Measurements from ENCODE around the gene TVP23A.
"Not testable (repeated sequence)": the region's sequence is repeated elsewhere in the genome, so short reads cannot be mapped to it uniquely, and the experiment has no call there.

Gene TVP23A

DNA sequence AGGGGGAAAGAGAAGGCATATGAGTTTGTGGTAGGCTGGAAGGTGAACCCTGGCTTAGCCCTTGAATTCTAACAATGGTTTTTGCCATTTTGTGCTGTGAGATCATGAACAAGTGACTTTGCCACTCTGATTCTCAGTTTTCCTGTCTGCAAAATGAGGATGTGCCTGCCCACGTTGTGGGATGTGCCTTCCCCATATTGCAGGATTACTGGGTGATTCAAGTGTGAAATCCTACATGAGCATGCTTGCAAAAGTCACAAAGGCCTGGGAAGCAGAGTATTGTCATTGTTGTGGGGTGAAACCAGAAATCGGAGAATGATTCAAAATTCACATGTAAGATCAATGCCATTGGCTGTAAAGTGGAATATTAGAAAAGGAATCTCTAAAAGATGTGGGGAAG is 28.6 kb upstream of the TVP23A start:
- H3K27ac Mint-ChIP-seq: no peak overlapping the region
- peaks cover 13% of the 10 kb centered on the region for H3K27me3 Mint-ChIP-seq
- no peak overlapping the region for H3K4me3 Mint-ChIP-seq
- no peaks in the 10 kb centered on the region for H3K36me3 Mint-ChIP-seq (ENCODE audit: low read depth)
- peaks cover 9% of the 10 kb centered on the region for H3K4me1 Mint-ChIP-seq (ENCODE audit: low read depth)
- H3K9me3 Mint-ChIP-seq: no peaks in the 10 kb centered on the region

DNA sequence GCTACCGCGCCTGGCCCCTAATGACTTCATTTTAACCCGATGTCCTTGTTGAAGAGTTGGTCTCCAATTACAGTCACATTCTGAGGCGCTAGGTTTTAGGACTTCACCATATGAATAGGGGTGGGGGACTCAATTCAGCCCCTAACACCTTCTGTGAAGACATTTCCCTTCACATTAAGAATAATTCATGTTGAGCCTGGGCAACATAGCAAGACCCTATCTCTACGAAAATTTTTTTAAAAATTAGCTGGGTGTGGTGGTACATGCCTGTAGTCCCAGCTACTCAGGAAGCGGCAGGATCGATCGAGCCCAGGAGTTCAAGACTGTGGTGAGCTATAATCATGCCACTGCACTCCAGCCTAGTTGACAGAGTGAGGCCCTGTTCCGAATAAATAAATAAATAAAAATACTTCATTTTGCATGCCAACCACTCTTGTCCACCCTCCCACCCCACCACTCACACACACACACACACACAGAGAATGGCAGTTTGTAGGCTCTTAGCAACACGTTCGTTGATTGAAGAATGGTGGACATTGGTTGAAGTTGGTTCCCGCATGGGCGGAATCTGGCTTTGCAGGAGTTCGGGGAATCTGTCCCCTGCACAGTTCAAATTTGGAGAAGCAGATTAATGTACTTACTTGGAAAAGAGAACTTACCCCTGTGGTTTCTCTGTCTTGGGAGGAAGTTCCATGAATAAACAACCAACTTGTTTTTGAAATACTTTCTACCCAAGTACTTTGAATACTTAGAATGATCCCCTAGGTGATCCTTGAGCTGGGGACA is 27.8 kb upstream of the TVP23A start:
- no peaks in the 10 kb centered on the region for H3K36me3 Mint-ChIP-seq (ENCODE audit: low read depth)
- no peak overlapping the region for H3K4me3 Mint-ChIP-seq
- H3K27me3 Mint-ChIP-seq: peaks cover 13% of the 10 kb centered on the region
- H3K9me3 Mint-ChIP-seq: no peaks in the 10 kb centered on the region
- no peak overlapping the region for H3K27ac Mint-ChIP-seq
- peaks cover 7% of the 10 kb centered on the region for H3K4me1 Mint-ChIP-seq (ENCODE audit: low read depth)

DNA sequence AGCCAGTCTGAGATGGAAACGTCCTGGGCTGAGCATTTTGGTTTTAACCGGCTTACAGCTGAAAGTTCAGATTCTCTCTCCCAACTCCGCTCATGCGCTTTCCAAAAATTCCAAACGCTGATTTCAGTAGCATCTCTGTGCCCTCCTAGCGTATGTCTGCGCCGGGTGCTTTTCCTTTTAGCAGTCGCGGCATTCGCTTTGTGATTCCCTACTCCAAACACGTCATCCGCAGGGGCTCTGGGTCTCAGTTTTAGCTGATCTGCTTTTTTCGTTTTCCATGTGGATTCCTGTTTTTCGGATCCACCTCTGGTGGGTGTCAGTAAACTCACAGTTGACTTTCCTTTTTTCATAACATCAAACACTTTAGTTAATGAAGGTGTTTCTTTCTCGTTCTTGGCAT is 22.1 kb upstream of the TVP23A start:
- H3K4me3 Mint-ChIP-seq: no peak overlapping the region
- H3K9me3 Mint-ChIP-seq: no peaks in the 10 kb centered on the region
- no peak overlapping the region for H3K27ac Mint-ChIP-seq

DNA sequence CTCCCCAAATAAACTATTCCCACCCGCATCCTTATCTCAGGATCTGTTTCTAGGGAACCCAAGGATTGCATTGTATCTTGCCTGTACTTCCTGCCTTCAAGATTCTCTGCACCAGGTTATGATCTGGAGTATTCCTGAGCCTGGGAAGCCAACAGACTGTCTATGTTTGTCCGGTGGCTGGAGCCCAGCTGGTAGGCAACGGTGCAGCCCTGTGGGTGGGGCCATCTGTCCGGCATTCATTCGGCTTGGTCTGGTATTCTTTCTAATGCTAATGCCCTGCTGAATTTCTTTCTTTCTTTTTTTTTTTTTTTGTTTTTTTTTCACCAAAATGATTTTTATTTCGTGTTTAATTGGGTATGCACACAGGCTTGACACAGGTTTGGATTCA is 20.7 kb upstream of the TVP23A start:
- H3K4me1 Mint-ChIP-seq (ENCODE audit: low read depth): peaks cover 20% of the 10 kb centered on the region
- no peaks in the 10 kb centered on the region for H3K36me3 Mint-ChIP-seq (ENCODE audit: low read depth)
- H3K27me3 Mint-ChIP-seq: peaks cover 6% of the 10 kb centered on the region
- H3K9me3 Mint-ChIP-seq: no peaks in the 10 kb centered on the region
- H3K27ac Mint-ChIP-seq: no peak overlapping the region
- H3K4me3 Mint-ChIP-seq: no peak overlapping the region

More for the DNA sequence above, 22.1 kb upstream of the TVP23A start:
- Mint-ChIP-seq H3K27me3 (peaks cover 12% of the 10 kb centered on the region), H3K4me1 (ENCODE audit: low read depth) (peaks cover 16% of the 10 kb centered on the region), H3K36me3 (ENCODE audit: low read depth) (no peaks in the 10 kb centered on the region)

DNA sequence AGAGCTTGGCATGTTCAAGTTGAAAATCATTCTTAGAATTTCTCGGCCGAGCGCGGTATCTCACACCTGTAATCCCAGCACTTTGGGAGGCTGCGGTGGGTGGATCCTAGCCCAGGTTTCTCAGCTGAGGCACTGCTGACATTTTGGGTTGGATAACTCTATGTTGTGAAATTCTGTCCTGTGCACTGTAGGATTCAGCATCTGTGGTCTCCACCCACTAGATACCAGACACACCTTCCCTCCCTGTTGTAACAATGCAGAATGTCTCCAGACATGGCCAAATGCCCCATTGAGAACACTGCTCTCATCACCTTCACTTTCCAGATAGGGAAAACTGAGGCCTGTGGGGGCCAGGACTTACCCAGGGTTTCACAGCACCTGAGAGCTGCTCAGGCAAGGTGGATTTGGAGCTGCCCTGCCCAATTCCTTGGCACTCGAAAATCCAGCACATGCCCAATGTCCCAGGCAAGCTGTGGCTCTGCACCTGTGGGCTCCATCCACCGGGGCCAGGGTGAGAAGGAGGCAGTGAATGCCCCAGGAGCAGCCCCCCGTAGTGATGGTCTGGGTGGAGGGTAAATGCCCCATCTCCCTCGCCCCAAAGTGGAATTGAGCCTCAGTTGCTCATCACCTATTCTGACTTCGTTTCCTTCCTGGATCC is 20.2 kb upstream of the TVP23A start:
- no peaks in the 10 kb centered on the region for H3K36me3 Mint-ChIP-seq (ENCODE audit: low read depth)
- peaks cover 20% of the 10 kb centered on the region for H3K4me1 Mint-ChIP-seq (ENCODE audit: low read depth)
- H3K27me3 Mint-ChIP-seq: peaks cover 6% of the 10 kb centered on the region
- H3K9me3 Mint-ChIP-seq: no peaks in the 10 kb centered on the region
- H3K27ac Mint-ChIP-seq: no peak overlapping the region
- no peak overlapping the region for H3K4me3 Mint-ChIP-seq

DNA sequence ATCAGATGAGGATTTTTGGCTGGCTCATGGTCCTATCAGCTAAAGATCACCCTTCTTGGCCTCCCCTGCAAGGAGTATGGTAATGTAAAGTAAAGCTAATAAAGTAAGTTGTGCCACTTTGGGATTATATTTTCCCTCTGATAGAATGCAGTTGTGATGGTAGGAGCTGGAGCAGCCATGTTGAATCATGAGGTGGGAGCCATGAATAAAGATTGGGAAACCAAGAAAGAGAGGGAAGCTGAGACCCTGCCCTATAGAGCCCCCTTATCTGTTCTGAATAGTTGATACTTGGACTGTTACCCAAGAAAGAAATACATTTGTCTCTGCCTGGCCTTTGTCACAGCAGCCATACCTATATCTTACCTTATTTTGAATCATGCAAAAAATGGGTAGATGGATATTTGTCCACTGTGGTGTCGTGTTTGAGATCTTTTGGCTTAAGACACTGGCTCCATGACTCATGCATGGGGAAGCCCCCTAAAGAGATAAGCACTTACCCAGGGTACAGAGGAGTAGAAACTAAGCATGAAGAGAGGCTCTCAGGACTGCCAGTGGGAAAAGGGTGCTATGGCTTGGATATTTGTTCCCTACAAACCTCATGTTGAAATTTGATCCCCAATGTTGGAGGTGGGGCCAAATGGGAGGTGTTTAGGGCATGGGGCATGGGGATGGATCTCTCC is 17.7 kb upstream of the TVP23A start:
- Mint-ChIP-seq H3K36me3 (ENCODE audit: low read depth) (no peaks in the 10 kb centered on the region), H3K4me1 (ENCODE audit: low read depth) (peaks cover 17% of the 10 kb centered on the region), H3K27me3 (peaks cover 6% of the 10 kb centered on the region), H3K4me3 (no peak overlapping the region), H3K27ac (no peak overlapping the region), H3K9me3 (no peaks in the 10 kb centered on the region)

DNA sequence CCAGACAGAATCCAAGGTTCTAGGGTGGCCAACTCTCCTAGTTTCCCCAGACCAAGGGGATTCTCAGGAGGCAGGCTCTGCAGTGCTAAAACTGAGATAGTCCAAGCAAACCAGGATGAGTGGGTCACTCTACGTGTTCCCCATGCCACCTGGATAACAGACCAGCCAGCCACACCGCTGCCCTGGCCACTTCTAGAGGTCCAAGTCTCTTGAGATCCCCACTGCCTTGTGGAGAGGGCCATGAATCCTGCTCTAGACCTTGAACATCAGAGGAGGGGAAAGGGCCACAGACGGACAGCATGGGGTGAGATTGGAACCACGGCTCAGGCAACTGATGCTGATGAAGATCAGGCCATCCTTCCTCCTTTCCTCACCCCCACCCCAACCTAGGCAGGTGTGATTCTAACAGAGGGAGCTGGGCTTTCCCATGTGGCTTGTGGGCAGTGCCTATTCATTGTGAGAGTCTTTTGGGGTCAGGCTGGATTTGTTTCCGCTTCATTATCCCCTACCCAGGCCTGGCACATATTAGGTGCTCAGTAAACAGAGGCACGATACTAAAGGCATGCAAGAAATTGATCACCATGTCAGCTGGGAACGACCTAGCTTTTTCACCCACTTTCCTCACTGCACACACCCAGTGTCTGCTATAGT is 16.8 kb upstream of the TVP23A start:
- no peak overlapping the region for H3K4me3 Mint-ChIP-seq
- no peaks in the 10 kb centered on the region for H3K9me3 Mint-ChIP-seq
- H3K4me1 Mint-ChIP-seq (ENCODE audit: low read depth): peaks cover 17% of the 10 kb centered on the region
- peaks cover 6% of the 10 kb centered on the region for H3K27me3 Mint-ChIP-seq
- H3K36me3 Mint-ChIP-seq (ENCODE audit: low read depth): no peaks in the 10 kb centered on the region
- no peak overlapping the region for H3K27ac Mint-ChIP-seq

DNA sequence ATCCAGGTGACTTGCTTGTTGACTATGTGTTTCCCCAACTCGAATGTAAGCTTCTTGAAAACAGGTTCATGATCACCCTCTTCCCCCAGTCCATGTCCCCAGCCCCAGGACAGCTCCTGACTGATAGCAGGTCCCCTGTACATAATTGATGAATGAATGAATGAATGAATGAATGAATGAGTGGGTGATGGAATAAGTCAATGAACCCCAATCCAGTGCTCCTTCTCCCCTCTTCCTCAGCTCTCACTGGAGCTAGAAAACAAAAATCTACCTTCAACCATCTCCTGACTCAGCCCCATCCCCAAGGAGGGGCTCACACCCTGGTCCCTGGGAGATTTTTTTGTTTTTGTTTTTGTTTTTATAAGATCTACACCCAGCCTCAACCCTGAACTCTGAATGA is 16.2 kb upstream of the TVP23A start:
- H3K9me3 Mint-ChIP-seq: no peaks in the 10 kb centered on the region
- peaks cover 17% of the 10 kb centered on the region for H3K4me1 Mint-ChIP-seq (ENCODE audit: low read depth)
- H3K4me3 Mint-ChIP-seq: no peak overlapping the region

DNA sequence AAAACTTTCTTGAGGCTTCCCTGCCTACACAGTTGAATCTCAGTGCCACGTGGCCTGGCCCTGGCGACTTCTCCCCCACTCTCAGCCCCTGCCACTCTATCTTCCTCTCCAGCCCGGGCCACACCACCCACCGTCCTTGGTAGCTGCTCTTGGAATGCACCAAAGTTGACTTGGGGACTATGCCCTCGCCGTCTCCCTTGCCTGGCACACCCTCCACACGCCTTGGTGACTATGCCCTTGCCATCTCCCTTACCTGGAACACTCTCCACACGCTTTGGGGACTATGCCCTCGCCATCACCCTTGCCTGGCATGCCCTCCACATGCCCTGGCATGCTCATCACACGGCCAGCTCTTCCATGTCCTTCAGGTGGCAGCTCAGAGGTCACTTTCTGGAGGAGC is 15.5 kb upstream of the TVP23A start:
- Mint-ChIP-seq H3K9me3 (no peaks in the 10 kb centered on the region), H3K27ac (peak overlapping the region; percentile 42), H3K27me3 (peaks cover 9% of the 10 kb centered on the region), H3K4me1 (ENCODE audit: low read depth) (peaks cover 17% of the 10 kb centered on the region), H3K4me3 (no peak overlapping the region), H3K36me3 (ENCODE audit: low read depth) (no peaks in the 10 kb centered on the region)

More for the DNA sequence above, 16.2 kb upstream of the TVP23A start:
- Mint-ChIP-seq H3K36me3 (ENCODE audit: low read depth) (no peaks in the 10 kb centered on the region), H3K27ac (no peak overlapping the region), H3K27me3 (peaks cover 6% of the 10 kb centered on the region)

DNA sequence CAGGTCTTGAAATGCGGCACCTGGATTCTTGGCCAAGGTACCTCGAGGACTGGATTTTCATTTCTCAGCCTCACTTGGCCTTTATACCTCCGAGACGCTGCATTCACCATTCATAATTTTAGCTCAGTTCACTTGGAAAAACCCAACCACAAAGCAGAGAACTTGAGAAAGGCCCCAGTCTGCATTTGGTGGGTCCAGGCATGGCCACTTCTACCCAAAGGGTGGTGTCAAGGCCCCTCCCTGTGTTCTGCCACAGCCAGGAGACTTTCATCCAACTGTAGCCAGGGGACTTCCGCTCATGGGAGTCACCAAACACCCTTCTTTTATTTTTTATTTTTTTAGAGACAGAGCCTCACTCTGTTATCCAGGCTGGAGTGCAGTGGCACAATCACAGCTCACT is 14.7 kb upstream of the TVP23A start:
- Mint-ChIP-seq H3K9me3 (no peaks in the 10 kb centered on the region), H3K4me3 (no peak overlapping the region), H3K4me1 (ENCODE audit: low read depth) (peaks cover 19% of the 10 kb centered on the region), H3K36me3 (ENCODE audit: low read depth) (no peaks in the 10 kb centered on the region), H3K27ac (no peak overlapping the region), H3K27me3 (peaks cover 9% of the 10 kb centered on the region)

DNA sequence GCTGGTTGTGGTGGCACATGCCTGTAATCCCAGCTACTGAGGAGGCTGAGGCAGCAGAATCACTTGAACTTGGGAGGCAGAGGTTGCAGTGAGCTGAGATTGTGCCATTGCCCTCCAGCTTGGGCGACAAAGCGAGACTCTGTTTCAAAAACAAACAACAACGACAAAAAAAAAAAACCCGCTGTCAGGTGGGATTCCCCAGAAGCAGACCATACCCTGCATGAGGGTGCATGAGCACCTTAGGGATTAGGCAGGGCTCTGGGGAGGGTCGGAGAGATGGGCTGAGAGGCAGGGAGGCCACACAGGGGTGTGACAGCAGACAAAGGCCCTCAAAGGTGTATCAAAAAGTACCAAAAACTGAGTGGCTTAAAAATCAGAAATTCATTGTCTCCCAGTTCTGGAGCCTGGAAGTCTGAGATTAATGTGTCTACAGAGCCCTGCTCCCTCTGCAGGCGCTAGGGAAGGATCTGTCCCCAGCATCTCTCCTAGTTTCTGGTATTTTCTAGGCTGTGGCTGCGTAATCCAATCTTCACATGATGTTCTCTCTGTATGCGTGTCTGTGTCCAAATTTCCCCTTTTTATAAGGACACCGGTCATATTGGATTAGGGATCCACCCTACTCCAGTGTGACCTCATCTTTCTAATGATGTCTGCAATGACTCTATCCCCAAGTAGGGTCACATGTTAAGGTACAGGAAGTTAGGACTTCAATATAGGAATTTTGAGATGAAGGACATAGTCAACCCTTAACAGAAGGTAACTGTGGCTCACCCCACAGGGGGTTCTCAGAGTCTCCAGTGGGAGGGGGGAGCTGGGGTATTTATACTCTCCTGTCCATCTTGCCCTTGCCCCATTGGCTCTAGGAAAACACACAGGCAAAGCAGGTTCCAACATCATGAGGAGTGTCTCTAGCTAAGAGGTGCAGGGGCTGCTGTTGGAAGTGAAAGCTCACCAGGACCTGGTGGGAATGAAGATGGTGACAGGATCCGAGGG is 13.6 kb upstream of the TVP23A start:
- Mint-ChIP-seq H3K9me3 (no peaks in the 10 kb centered on the region), H3K36me3 (ENCODE audit: low read depth) (no peaks in the 10 kb centered on the region), H3K4me3 (no peak overlapping the region), H3K27ac (no peak overlapping the region), H3K4me1 (ENCODE audit: low read depth) (peaks cover 19% of the 10 kb centered on the region), H3K27me3 (peaks cover 9% of the 10 kb centered on the region)

DNA sequence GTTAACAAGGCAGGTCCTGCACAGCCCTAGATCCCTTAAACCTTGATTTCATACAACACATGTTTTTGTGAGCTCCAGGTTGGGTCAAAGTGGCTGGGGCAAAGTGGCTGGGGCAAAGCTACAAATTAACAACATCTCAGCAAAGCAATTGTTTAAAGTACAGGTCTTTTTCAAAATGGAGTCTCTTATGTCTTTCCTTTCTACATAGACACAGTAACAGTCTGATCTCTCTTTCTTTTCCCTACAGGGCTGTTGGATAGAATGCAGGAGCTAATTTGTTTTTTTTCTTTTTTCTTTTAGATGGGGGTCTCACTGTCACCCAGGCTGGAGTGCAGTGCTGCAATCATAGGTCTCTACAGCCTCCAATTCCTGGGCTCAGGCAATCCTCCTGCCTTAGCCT is 11.6 kb upstream of the TVP23A start:
- not testable (repeated sequence) for H3K27me3 Mint-ChIP-seq; H3K9me3 Mint-ChIP-seq; H3K4me3 Mint-ChIP-seq; H3K4me1 Mint-ChIP-seq (ENCODE audit: low read depth); H3K27ac Mint-ChIP-seq; H3K36me3 Mint-ChIP-seq (ENCODE audit: low read depth)

DNA sequence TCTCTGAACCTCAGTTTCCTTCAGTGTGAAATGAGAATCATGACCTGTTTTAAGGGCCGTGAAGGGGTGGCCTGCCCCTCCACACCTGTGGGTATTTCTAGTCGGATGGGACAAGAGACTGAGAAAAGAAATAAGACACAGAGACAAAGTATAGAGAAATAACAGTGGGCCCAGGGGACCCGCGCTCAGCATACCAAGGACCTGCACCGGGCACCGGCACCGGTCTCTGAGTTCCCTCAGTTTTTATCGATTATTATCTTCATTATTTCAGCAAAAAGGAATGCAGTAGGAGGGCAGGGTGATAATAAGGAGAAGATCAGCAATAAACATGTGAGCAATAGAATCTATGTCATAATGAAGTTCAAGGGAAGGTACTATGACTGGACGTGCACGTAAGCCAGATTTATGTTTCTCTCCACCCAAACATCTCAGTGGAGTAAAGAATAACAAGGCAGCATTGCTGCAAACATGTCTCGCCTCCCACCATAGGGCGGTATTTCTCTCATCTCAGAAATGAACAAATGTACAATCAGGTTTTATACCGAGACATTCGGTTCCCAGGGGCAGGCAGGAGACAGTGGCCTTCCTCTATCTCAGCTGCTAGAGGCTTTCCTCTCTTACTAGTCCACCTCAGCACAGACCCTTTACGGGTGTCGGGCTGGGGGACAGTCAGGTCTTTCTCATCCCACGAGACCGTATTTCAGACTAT is 10.9 kb upstream of the TVP23A start:
- not testable (repeated sequence) for H3K36me3 Mint-ChIP-seq (ENCODE audit: low read depth); H3K27me3 Mint-ChIP-seq; H3K4me3 Mint-ChIP-seq; H3K27ac Mint-ChIP-seq; H3K4me1 Mint-ChIP-seq (ENCODE audit: low read depth); H3K9me3 Mint-ChIP-seq

All from stimulated activated naive CD8-positive, alpha-beta T cell treated with anti-CD3 and anti-CD28 coated beads, Interleukin-15, Interleukin-2, amounts not matched to agents 100 ng/mL and 50 ng/mL, for 24 hours (primary cell).